ENCODE results near the gene PIK3CB. TPM values are rescaled to one million over a fixed set of nuclear protein-coding genes. Genes with fewer than 3 reads are reported as not detected.
A peak's percentile ranks its signal among the peaks of the same experiment; 100 is the strongest.

PIK3CB gene
- total RNA-seq (10 to 100 TPM; 13.4 to 15.9 TPM), polyA plus RNA-seq (1 to 10 TPM; 4.7 to 8.8 TPM)

DNA sequence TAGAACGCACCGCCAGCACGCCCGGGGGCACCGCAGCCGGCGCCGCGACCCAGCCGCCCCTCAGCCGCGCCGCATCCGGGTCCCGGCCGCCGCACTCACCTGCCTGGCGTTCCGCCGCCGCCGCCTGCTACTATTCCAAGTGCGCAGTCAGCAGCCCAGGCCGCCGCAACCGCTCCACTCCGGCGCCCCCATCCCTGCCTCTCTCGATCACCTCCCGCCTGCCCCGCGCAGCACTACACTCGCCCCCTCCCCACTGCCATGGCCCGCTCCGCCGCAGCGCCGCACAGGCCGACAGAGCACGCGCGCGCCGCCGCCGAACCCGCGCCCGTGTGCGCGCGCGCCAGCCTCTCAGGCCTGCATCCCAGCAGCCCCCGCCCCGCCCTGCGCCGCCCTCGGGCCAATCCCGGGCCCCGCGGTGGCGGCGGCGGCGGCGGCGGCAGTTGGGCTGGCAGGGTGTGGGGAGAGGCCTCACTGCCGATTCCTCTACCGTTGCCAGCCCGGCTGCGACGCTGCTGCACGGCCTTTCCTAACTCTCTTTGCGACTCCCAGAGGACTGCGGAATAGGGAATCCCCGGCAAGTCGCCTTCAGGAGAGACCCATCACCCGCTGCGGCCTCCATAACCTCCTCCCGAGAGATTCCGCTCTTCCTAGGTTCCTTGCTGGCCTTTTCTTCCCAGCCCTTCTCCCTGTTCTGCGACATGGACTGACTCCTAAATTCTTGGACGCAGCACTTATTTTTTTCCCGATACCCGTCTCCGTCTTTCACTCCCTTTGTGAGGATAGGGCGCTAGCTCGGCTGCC is at the start of gene PIK3CB:
PIK3CB (minus strand) TSS at position 333 of the 801 bp plus-strand sequence. CDS start 75,585 bp downstream, outside the sequence.
- TF ChIP-seq NR2F2 (IDR thresholded peaks at IDR 0.05) (peak; percentile 48), EGR1 (IDR thresholded peaks at IDR 0.05; ENCODE audit: low read depth in 2 of 2) (no peak), FOXA2 (IDR thresholded peaks at IDR 0.05) (no peak), FOXA1 (IDR thresholded peaks at IDR 0.05) (no peak), HNF4A (conservative IDR thresholded peaks at IDR 0.05) (no peak), RXRA (IDR thresholded peaks at IDR 0.05) (no peak), TAF1 (conservative IDR thresholded peaks at IDR 0.05) (peak; percentile 78), ATF3 (IDR thresholded peaks at IDR 0.05) (no peak), RAD21 (IDR thresholded peaks at IDR 0.05) (peak in 1 of 2 donors; percentile 25), SP1 (IDR thresholded peaks at IDR 0.05) (no peak), ZBTB33 (IDR thresholded peaks at IDR 0.05) (no peak), REST (IDR thresholded peaks at IDR 0.05) (no peak), HNF4G (IDR thresholded peaks at IDR 0.05) (no peak), CTCF (IDR thresholded peaks at IDR 0.05; ENCODE audit: low read depth, low read length, missing input control) (peak; percentile 11), GABPA (IDR thresholded peaks at IDR 0.05 in 1 of 2, conservative IDR thresholded peaks at IDR 0.05 in 1 of 2) (no peak), JUND (IDR thresholded peaks at IDR 0.05) (no peak), YY1 (IDR thresholded peaks at IDR 0.05) (peak; percentile 53)
- TF ChIP-seq, protein P1, sequence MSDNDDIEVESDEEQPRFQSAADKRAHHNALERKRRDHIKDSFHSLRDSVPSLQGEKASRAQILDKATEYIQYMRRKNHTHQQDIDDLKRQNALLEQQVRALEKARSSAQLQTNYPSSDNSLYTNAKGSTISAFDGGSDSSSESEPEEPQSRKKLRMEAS (IDR thresholded peaks at IDR 0.05), result no peak
- peak within 1 kb of the TSS; percentile 93 to 95 for H3K27ac ChIP-seq (ENCODE audit: low read depth in 1 of 2, low read length in 2 of 2)
- H3K9me3 ChIP-seq (ENCODE audit: control insufficient read depth in 4 of 4, low read length in 3 of 4), result no peaks in the 10 kb centered on the region
- peak; percentile 87 for DNase-seq (ENCODE audit: low spot score)
- under 1% methylated on average over 88 of the region's 88 CpGs for WGBS
- H3K36me3 ChIP-seq (ENCODE audit: control insufficient read depth in 4 of 4, insufficient read depth in 3 of 4, low read depth in 1 of 4, low read length in 3 of 4), result no peaks in the 10 kb centered on the region
- H3K4me3 ChIP-seq (ENCODE audit: low read depth in 1 of 3, low read length in 3 of 3), result peak within 1 kb of the TSS; percentile 70 to 93 (median 78)
- peak within 1 kb of the TSS; percentile 77 to 81 for H3K9ac ChIP-seq (ENCODE audit: low read depth in 1 of 2, low read length in 2 of 2)
- peaks cover 0 to 13% (median 7%) of the 10 kb centered on the region in 4 donors for H3K4me1 ChIP-seq (ENCODE audit: control insufficient read depth in 4 of 4, insufficient read depth in 4 of 4, low read length in 3 of 4)
- H3K27me3 ChIP-seq (ENCODE audit: control insufficient read depth in 4 of 4, insufficient read depth in 4 of 4, low read length in 3 of 4), result no peaks in the 10 kb centered on the region

Measured in liver (tissue), 9 donors.